HG02571 (cell line): Measurements from ENCODE around the gene KIF3B.

Experiments
- ATAC-seq: cut with Tn5 transposase; IDR thresholded peaks from one replicate; pipeline ENCODE4 v1.9.1; 2021; ENCODE audit warnings: mild to moderate bottlenecking, moderate library complexity; ENCODE audit not compliant: unreplicated experiment

KIF3B gene

GRCh38 chr20:32277361-32278198, at the start of gene KIF3B:
KIF3B (plus strand) TSS chr20:32277651; CDS start chr20:32309778, 32,127 bp downstream.
- peak; percentile 77 for ATAC-seq

- no peak for ATAC-seq
Measured at GRCh38 chr20:32227744-32228688, 49.4 kb upstream of the KIF3B start.

GRCh38 chr20:32229251-32229747, 48.2 kb upstream of the KIF3B start:
- ATAC-seq = no peak

- no peak for ATAC-seq
Measured at GRCh38 chr20:32230707-32231106, 46.7 kb upstream of the KIF3B start.

GRCh38 chr20:32231245-32231644, 46.2 kb upstream of the KIF3B start:
- ATAC-seq = no peak

- no peak for ATAC-seq
Measured at GRCh38 chr20:32231847-32232246, 45.6 kb upstream of the KIF3B start.

GRCh38 chr20:32232326-32232886, 45.0 kb upstream of the KIF3B start:
- ATAC-seq = no peak

- no peak for ATAC-seq
Measured at GRCh38 chr20:32233286-32233685, 44.2 kb upstream of the KIF3B start.

- no peak for ATAC-seq
Measured at GRCh38 chr20:32234135-32234808, 43.2 kb upstream of the KIF3B start.

GRCh38 chr20:32235331-32236047, 42.0 kb upstream of the KIF3B start:
- no peak for ATAC-seq

GRCh38 chr20:32236048-32236533, 41.4 kb upstream of the KIF3B start:
- ATAC-seq = no peak

GRCh38 chr20:32236819-32237218, 40.6 kb upstream of the KIF3B start:
- no peak for ATAC-seq

- no peak for ATAC-seq
Measured at GRCh38 chr20:32237419-32237818, 40.0 kb upstream of the KIF3B start.

GRCh38 chr20:32238483-32239425, 38.7 kb upstream of the KIF3B start:
- no peak for ATAC-seq

GRCh38 chr20:32240205-32240604, 37.2 kb upstream of the KIF3B start:
- ATAC-seq = no peak

GRCh38 chr20:32241807-32242206, 35.6 kb upstream of the KIF3B start:
- no peak for ATAC-seq

- ATAC-seq = no peak
Measured at GRCh38 chr20:32244150-32244823, 33.2 kb upstream of the KIF3B start.

GRCh38 chr20:32244959-32245358, 32.5 kb upstream of the KIF3B start:
- ATAC-seq = no peak
